GM21423 (cell line): ENCODE data around the gene EPB41.
A peak's percentile ranks its signal among the peaks of the same experiment; 100 is the strongest.
"Not testable (repeated sequence)": the region's sequence is repeated elsewhere in the genome, so short reads cannot be mapped to it uniquely, and the experiment has no call there.

Experiments used
- ATAC-seq: cut with Tn5 transposase; IDR thresholded peaks from one replicate; pipeline ENCODE4 v1.9.1; 2021; ENCODE audit warnings: mild to moderate bottlenecking, moderate library complexity; ENCODE audit not compliant: unreplicated experiment

The EPB41 gene

DNA sequence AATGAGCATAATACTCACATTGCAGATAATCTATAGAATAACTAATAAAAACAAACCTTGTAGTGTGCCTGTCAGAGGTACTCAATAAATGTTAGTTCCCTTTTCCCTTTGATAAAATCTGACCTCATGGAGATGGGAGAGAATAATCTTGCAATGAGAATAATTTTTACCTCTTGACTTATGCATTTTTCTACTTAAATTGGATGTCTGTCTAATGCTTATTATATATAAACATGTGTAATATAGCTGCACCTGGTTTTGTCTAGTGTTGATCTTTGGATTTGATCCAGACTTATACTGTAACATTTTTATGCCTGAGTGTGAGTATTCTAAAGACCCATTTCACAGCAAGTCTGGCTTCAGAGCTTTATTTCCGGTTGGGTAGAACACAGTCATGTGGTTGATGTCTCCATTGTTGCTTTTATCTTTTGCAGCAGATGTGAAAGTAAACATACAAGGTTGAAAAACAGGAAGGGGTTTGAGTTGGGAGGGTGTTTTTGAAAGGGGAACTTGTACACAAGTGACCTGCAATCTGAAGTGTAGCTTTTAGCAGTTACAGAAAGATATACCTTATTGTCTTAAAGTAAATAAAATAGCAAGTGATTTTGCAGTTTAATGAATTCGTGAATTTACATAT is 12.4 kb downstream of the EPB41 start:
- peak; percentile 90 for ATAC-seq

DNA sequence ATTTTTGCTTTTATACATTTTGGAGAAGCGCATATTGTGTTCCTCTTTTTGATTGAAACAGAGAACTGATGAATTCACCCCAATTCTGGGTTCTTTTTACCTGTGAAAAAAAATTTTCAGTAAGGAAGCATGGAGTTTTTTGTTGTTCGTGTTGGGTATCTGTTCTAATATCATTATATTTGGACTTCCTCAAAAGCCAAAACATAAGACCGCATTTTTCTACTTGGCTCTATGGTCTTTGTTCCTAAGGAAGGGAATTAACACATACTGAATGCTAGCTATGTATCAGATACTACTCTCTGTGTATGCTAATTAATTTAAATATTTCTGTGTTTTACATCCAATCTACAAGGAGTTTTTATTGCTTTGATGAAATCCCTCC is 12.9 kb downstream of the EPB41 start:
- ATAC-seq: peak; percentile 8

DNA sequence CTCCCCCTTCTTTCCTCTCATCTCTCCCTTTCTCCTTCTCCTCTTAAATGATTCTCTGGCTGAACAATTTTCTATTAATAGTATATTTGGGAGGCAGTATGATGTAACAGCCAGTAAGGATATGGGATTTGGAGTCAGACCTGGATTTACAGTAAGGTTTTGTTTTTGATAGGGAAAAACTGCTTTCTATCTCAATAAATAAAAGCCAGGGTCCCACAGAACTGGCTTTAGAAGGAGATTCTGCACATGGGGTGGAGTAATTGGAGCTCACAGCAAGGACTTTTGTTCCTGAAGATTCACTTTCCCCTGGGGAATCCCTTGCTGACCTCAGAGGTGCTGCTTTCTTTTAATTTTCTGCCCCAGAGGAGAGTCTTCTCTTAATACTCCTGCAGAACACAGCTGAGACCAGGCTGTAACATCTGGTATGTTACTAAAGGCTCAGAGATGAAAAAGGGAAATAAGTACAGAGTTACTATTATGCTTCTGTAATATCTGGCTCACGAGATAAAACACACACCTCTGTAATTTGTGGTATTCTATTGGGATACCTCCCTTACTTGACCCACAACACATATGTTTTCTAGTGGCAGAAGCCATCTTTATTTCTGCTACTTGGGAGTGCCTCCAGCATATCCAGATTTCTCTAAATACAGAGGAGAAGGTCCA is 13.4 kb downstream of the EPB41 start:
- no peak for ATAC-seq

DNA sequence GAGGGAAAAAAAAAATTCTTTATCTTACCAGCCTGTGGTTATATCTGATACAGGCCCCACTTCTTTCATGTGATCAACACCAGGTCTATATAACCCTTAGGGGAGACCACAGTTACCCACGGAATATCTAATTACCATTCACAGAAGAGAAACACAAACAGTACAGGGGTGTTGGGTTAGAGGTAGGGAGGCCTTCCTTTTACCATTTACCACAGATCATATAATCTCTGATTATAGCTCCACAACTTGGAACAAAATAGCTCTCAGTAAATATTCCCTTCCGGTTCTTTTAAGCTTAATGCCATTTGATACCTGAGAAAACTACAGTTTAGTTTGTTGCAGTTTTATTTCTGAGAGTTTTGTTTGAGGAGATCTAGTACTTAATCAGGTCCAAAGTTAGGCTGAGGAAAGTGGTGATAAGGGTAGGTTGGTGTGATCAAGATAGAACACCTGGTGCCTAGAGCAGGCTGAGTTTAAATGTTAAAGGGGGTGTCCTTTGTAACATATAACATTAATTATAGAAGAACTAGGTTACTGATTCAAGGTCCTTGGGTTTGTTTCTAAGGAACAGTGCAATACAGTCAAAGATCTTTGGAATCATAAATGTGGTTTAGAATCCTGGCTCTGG is 14.1 kb downstream of the EPB41 start:
- no peak for ATAC-seq

DNA sequence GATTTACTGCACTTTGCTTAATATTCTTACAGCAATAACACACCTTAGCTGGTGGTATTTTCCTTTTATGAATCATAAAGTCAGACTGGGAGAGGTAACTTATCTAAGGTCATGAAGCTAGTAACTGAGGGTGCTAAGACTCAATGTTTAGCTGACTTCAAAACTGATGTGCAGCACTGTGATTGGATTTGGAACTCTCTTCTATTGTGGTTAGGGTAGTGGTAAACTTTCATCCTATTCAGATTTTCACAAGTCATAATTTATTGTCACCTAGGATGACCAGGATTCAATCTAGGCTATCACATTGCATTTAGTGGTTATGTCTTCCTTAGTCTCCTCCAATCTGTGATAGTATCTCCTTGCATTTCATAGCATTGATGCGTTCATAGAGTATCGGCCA is 18.9 kb downstream of the EPB41 start:
- ATAC-seq: no peak

DNA sequence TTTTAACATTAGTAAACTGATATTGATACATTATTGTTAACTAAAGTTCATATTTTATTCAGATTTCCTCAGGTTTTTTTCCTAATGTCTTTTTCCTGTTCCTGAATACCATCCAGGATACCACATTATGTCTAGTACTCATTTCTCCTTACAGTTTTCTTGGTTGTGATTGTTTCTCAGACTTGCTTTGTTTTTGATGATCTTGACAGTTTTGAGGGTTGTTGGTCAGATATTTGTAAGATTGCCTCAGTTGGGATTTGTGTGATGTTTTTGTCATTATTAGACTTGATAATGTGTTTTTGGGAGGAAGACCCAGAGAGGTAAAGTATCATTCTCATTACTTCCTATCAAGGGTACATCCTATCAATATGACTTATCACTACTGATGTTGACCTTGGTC is 19.5 kb downstream of the EPB41 start:
- ATAC-seq: no peak

DNA sequence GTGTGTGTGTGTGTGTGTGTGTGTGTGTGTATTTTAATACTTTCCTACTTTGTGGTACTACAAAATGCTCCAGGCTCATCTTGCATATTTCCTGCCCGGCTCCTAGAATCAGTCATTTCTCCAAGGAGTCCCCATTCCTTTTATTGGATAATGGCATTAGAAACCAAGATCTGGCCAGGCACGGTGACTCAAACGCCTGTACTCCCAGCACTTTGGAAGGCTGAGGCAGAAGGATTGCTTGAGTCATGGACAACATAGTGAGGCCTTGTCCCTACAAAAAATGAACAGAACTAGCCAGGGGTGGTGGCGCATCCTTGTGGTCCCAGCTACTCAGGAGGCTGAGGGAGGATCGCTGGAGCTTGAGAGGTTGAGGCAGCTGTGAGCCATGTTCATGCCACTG is 20.3 kb downstream of the EPB41 start:
- no peak for ATAC-seq

DNA sequence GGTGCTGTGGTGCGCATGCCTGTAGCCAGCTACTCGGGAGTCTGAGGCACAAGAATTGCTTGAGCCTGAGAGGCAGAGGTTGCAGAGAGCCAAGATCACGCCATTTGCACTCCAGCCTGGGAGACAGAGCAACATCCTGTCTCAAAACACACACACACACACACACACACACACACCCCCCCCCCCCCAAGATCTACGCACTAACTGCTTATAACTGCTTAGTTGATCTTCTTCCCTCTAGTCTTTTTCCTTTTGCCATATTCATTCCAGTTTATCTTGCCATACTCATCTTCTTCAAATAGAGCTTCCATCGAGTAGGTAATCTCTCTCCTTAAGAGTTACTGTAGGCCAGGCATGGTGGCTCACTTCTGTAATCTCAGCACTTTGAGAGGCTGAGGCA is 20.9 kb downstream of the EPB41 start:
- ATAC-seq: no peak

DNA sequence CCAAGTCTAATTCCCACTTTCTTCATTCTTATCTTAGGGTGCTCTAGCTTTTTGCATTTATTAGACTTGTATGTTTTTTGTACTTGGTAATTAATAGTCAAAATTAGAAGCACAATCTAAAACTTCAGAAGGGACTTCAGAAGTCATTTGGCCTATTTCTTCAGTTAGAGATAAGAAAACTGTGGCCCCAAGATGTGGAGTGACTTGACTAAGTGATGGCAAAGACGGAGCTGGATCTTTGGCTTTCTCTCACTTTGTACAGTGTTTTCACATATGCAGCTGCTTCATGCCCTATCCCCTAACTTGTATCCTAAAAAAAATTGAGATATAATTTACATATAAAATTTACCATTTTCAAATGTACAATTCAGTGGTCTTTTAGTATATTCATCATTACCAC is 21.7 kb downstream of the EPB41 start:
- ATAC-seq: no peak

DNA sequence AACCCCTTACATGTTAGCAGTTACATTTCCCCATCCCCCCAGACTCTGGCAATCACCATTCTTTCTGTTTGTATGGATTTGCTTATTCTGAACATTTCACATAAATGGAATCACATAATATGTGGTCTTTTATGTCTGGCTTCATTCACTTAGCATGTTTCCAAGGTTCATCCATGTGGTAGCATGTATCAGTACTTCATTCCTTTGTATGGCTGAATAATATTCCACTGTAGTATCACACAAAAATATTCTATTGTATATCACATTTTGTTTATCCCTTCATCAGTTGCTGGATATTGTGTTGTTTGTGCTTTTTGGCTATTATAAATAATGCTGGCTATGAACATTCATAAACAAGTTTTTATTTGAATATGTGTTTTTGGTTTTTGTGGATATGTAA is 22.2 kb downstream of the EPB41 start:
- ATAC-seq: no peak

DNA sequence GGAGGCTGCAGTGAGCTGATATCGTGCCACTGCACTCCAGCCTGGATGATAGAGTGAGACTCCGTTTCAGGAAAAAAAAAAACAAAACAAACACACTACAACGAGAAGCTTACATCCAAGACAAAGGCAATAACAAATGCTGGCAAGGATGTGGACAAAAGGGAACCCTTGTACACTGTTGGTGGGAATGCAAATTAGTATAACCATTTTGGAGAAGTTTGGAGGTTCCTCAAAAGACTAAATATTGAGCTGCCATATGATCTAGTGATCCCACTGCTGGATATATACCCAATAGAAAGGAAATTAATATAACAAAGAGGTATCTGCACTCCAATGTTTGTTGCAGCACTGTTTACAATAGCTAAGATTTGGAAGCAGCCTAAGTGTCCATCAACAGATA is 29.2 kb downstream of the EPB41 start:
- ATAC-seq: not testable (repeated sequence)

DNA sequence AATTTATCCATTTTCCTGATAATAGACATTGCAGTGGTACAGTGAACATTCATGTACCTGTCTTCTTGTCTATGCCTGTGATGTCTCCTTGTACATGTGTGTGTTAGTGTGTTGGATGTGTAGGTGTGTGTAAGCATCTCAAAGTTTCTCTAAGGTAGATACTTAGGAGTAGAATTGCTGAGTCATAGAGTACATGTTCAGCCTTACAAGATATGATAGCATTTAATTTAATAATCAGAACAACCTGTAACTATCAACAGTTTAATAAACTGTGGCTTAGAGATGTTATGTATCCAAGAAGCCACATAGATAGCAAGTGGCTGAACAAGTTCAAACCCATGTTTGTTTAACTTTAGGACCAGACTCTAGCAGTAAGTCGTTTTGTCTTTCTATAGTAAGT is 35.6 kb downstream of the EPB41 start:
- no peak for ATAC-seq

DNA sequence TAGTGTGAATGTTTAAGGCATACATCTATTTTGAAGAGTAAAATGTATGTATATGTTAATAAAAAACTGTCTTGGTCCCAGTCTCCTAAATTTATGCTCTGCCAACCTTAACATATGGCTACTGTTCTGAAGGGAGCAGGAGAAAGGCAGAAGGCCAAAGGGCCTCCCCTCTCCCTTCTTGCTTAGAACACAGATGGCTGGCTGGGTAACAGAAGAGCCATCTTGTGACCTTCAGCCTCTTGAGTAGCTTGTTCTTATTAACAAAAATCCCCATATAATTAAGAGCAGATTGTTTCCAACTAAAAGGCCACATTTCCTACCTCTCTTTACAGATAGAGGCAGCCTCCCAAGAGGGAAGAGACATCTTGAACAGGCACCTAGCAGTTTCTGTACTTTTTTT is 36.1 kb downstream of the EPB41 start:
- no peak for ATAC-seq

DNA sequence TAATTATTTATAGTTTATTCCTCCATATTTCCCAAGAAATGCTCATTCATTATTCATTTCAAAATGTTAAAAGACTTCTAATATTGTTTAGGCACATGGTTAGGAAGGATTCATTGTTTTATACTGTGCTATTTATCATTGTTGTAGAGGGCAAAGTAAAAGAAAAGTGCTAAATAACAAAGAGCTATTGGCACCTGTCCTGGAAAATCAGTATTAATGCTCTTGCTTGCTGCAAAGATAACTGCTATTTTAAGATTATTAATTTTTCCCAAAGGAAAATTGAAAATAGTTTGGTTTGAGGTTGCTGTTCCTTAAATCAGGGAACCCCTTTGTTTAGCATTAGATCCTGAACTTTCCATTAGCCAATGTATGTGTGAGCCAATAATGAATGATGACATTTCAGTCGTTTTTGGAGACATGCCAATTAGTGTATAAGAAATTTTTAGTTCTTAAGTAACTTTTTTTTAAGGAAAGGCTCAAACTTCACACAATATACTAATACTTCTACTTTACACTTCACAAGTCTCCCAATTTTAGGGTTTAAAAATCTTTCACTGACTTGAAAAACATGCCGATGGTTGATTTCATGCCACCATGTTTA is 39.9 kb downstream of the EPB41 start:
- no peak for ATAC-seq

DNA sequence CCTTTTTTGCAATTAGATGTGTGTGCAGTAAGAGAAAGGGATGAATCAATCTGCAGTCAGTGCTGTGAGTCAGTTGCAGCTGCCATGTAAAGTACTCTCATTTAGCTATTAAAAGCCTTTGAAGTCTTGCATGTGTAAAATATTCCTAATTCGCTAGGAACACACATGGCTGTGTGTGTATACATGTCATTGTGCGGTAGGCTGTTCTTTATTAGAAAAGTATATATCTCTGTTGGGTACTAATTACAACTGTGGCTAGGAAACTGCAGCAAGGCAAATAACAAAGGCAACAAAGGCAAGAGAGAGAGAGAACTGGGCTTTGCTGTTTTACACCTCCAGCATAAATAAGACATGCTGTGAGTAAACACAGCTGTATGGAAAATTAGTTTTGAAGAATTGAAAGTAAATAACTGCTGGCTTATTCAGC is 41.7 kb downstream of the EPB41 start:
- no peak for ATAC-seq

DNA sequence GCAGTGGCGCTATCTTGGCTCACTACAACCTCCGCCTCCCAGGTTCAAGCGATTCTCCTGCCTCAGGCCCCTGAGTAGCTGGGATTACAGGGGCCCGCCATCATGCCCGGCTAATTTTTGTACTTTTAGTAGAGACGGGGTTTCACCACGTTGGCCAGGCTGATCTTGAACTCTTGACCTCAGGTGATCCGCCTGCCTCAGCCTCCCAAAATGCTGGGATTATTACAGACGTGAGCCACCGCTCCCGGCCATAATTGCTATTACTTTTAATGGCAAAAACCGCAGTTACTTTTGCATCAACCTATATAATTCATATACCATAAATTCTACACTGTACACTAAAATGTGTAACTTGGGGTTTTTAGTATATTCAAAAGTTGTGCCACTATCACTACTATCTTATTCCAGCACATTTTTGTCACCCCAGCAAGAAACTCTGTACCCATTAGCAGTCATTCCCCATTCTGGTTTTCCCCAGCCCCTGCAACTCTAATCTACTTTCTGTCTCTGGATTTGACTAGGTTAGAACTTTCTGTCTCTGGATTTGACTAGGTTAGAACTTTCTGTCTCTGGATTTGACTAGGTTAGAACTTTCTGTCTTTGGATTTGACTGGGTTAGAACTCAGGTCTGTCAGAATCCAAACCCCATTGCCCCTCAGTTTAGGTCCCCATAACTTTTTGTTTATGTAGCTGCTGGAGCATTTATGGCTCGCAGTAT is 47.9 kb downstream of the EPB41 start:
- ATAC-seq: not testable (repeated sequence)

DNA sequence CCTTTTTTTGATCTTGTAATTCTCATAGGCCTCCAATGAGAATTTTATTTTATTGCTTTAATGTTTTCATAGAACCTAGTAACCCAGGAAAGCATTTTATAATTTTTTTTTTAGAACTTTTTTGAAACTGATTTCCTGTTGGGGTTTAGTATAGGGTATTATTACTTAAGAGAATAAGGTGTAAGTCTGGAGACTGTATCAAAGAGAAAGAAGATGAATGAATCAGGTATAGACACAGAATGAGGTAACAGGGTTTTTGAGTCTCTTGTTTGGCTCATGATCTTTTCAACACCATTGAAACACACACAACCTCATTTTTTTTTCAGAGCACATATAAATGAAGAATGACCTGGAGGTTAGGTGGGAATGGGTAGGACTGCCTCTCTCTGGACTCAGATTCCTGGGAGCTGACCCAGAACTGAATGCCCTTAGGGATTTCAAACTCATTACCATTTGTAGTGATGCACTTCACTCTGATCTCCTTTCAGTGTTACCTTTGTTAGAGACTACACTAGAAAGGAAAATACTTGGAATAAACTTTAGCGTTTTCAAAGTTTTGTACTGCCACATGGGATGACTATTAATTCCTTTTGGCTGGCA is 51.0 kb downstream of the EPB41 start:
- ATAC-seq: no peak

DNA sequence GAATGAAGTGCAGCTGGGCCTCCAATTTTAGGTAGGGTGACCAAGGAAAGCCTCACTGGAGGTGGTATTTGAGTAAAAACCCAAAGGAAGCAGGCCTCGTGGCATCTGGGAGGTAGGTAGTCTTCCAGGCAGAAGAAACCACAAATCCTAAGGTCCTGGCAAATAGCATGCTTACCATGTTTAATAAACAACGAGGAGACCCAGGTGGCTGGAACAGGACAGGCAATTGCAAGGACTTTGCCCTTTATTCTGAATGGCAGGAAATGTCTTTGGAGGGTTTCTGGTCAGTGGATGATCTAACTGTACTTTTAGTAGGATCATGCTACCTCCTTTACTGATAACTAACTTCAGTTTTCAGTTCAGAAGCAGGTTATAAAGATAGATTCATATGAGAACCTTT is 52.2 kb downstream of the EPB41 start:
- ATAC-seq: no peak

DNA sequence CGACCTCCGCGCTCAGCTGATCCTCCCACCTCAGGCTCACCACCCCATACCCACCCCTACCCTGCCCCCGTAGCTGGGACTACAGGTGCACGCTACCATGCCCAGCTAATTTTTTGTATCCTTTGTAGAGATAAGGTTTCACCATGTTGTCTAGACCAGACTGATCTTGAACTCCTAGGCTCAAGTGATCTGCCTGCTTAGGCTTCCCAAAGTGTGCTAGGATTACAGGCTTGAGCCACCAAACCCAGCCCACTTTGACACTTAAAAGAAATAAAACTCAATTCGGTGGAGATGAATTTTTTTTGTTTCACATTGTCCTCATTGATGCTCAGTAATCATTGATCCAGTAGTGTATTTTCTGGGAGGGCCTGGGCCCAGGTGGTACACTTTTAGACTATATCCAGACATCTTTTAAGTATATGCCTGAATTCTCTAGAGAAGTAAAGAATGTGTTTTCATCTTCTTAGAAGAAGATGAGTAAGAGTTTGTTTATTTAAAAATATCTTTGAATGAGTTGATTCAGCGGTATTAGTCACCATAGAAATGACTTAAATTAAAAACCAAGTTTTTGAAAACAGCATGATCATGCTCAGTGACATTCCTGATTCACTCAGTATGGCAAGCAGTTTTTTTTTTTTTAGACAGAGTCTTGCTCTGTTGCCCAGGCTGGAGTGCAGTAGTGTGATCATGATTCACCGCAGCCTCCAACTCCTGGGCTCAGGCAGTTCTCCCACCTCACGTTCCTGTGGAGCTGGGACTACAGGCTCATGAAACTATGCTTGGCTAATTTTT is 57.8 kb downstream of the EPB41 start:
- ATAC-seq: no peak
